KOPT-K1 (cell line): ENCODE results near the gene LAMP1.
"Not testable (repeated sequence)": the region's sequence is repeated elsewhere in the genome, so short reads cannot be mapped to it uniquely, and the experiment has no call there.

Experiments
- H3K27ac ChIP-seq: fragments of 200-600 bp; sonication (generic); 2 replicates; pipeline ENCODE4 v1.5.1; 2016; ENCODE audit warnings: antibody characterized with exemption, mild to moderate bottlenecking, low read depth, low read length; ENCODE audit not compliant: poor library complexity, severe bottlenecking
- H3K36me3 ChIP-seq: fragments of 200-600 bp; sonication (generic); 2 replicates; pipeline ENCODE4 v1.5.1; 2017; ENCODE audit warnings: antibody characterized with exemption, mild to moderate bottlenecking, low read length, moderate library complexity; ENCODE audit not compliant: insufficient read depth
- H3K9me3 ChIP-seq: fragments of 200-600 bp; sonication (generic); 2 replicates; pipeline ENCODE4 v1.5.1; 2017; ENCODE audit warnings: antibody characterized with exemption, low read length, mild to moderate bottlenecking; ENCODE audit not compliant: insufficient read depth, poor library complexity, severe bottlenecking

The LAMP1 gene

DNA sequence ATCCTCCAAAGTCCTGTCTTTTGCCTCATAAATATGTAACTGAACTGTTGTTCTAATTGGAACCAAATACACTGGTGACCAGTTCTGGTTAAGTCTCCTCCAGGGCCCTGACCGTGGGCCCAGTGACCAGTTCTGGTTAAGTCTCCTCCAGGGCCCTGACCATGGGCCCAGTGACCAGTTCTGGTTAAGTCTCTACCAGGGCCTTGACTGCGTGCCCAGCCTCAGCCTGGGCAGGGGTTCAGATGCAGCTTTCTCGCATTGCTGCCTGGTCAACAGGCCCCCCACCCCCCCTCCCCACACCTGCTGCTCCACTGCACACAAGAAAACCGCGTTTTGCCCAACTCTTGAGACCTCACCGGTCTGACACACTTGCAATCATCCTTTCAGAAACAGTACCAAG lies 70.7 kb downstream of the LAMP1 start:
- Histone ChIP-seq H3K9me3 (no peaks in the 10 kb centered on the region), H3K27ac (no peak overlapping the region), H3K36me3 (no peaks in the 10 kb centered on the region)

DNA sequence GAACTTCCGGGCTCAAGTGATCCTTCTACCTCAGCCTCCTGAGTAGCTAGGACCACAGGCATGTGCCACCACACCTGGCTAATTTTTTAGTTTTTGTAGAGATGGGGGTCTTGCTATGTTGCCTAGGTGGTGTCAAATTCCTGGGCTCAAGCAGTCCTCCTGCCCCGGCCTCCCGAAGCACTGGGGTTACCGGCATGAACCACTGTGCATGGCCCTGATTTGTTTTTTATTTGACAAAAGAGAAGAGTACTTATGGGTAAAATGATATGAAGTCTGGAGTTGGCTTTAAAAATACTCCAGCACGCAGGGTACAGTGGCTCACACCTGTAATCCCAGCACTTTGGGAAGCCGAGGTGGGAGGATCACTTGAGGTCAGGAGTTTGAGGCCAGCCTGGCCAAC lies 71.3 kb downstream of the LAMP1 start:
- H3K9me3 ChIP-seq, H3K27ac ChIP-seq, H3K36me3 ChIP-seq: not testable (repeated sequence)

- Histone ChIP-seq H3K27ac (no peak overlapping the region), H3K36me3 (no peaks in the 10 kb centered on the region), H3K9me3 (no peaks in the 10 kb centered on the region)
Measured at GRCh38 chr13:113369189-113369588, 72.2 kb downstream of the LAMP1 start.

GRCh38 chr13:113369881-113370280 lies 72.8 kb downstream of the LAMP1 start:
- Histone ChIP-seq H3K36me3 (no peaks in the 10 kb centered on the region), H3K27ac (no peak overlapping the region), H3K9me3 (no peaks in the 10 kb centered on the region)

- H3K9me3 ChIP-seq = no peaks in the 10 kb centered on the region
Measured at GRCh38 chr13:113371061-113371460, 74.0 kb downstream of the LAMP1 start.

GRCh38 chr13:113371701-113372100 lies 74.7 kb downstream of the LAMP1 start:
- not testable (repeated sequence) for H3K36me3 ChIP-seq, H3K27ac ChIP-seq, H3K9me3 ChIP-seq

More at GRCh38 chr13:113371061-113371460, 74.0 kb downstream of the LAMP1 start:
- Histone ChIP-seq H3K36me3 (no peaks in the 10 kb centered on the region), H3K27ac (no peak overlapping the region)
